Measurements from ENCODE around the gene TP53I11.
A peak's percentile ranks its signal among the peaks of the same experiment; 100 is the strongest.

The TP53I11 gene

GRCh38 chr11:44885065-44885810 is 65.4 kb downstream of the TP53I11 start:
- ATAC-seq (no peak), DNase-seq (ENCODE audit: low spot score in 2 of 2) (no peak)
- no peak overlapping the region for H3K27ac Mint-ChIP-seq
- H3K36me3 Mint-ChIP-seq: no peaks in the 10 kb centered on the region
- H3K4me1 Mint-ChIP-seq: peaks cover 26% of the 10 kb centered on the region
- H3K9me3 Mint-ChIP-seq: no peaks in the 10 kb centered on the region
- H3K4me3 Mint-ChIP-seq: no peak overlapping the region

DNA sequence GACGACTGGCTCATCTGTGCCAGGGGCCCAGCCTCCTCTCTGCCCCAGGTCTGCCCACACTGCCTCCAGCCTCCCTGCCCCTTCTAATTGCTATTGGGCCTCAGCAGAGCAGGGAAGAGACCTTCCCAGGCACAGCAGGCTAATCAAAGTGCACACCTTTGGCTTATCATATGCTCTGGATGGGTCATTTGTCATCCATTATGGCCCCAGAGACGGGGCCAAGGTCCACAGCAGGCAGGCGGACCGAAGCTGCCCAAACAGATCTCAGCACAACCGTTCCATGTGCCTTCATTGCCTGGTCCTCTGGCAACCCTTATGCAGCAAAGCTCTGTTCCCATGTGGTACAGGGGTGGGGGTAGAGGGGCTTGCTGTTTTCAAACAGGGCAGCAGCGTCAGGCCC is 66.6 kb downstream of the TP53I11 start:
- Mint-ChIP-seq H3K4me1 (peaks cover 26% of the 10 kb centered on the region), H3K4me3 (no peak overlapping the region), H3K9me3 (no peaks in the 10 kb centered on the region), H3K27ac (no peak overlapping the region), H3K36me3 (no peaks in the 10 kb centered on the region)
- DNase-seq (ENCODE audit: low spot score in 2 of 2) (no peak), ATAC-seq (no peak)

DNA sequence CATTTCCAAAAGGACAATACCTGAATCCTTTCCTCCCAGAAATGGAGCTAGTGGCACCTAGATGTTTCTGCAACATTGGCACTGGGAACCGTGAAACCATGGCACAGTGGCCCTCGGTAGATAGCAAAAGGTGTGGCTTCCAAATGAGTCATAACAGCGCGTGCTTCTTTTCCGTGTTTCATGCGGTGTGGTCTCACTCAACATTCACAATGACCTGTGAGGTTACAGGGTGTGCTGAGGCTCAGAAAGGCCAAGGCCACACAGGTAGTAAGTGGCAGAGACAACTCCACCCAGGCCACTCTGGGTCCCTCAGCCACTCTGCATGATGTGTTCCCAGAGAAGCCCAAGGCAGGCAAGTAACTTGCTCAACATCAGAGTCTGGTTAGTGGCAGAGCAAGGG is 67.4 kb downstream of the TP53I11 start:
- DNase-seq (ENCODE audit: low spot score in 2 of 2) (no peak), ATAC-seq (peak; percentile 81)
- Mint-ChIP-seq H3K4me1 (peaks cover 26% of the 10 kb centered on the region), H3K27ac (no peak overlapping the region), H3K36me3 (no peaks in the 10 kb centered on the region), H3K9me3 (no peaks in the 10 kb centered on the region), H3K4me3 (no peak overlapping the region)
